Ovary (tissue), 9 donors: ENCODE measurements around the gene GPRC5C. TPM values are rescaled to one million over a fixed set of nuclear protein-coding genes. Genes with fewer than 3 reads are reported as not detected.

Source experiments
- DNase-seq, 5 donors: peaks; one replicate each; pipeline ENCODE4 v3.0.0-alpha.2; 2019 to 2020
- H3K27ac ChIP-seq, 2 donors: fragments of 200-600 bp; one replicate each; pipeline versions ENCODE4 v1.5.1 to v1.8.0; 2019 to 2022
- H3K27me3 ChIP-seq: fragments of 200-600 bp; one replicate; pipeline ENCODE4 v1.8.0; 2022
- H3K36me3 ChIP-seq: fragments of 200-600 bp; sonication (generic); one replicate; pipeline ENCODE4 v1.5.1; 2019
- H3K4me1 ChIP-seq: one replicate; pipeline ENCODE4 v1.8.1; 2013; ENCODE audit warnings: mild to moderate bottlenecking, moderate library complexity; ENCODE audit not compliant: insufficient read depth
- H3K4me3 ChIP-seq: fragments of 200-600 bp; sonication (generic); one replicate; pipeline ENCODE4 v1.5.1; 2017
- H3K9me3 ChIP-seq, 2 donors: fragments of 200-600 bp in 1 of 2; sonication (generic) in 1 of 2; one replicate each; pipeline versions ENCODE4 v1.5.1 to v1.8.1; 2013 to 2019; ENCODE audit warnings: mild to moderate bottlenecking in 1 of 2, moderate library complexity in 1 of 2
- EP300 ChIP-seq: sonication (generic); formaldehyde crosslinking; IDR thresholded peaks from one replicate; pipeline ENCODE4 v1.6.1; 2017; ENCODE audit warnings: antibody characterized with exemption
- POLR2A ChIP-seq: fragments of 450-650 bp; IDR thresholded peaks from one replicate; pipeline ENCODE4 v1.6.1; 2017; ENCODE audit warnings: antibody characterized with exemption, mild to moderate bottlenecking, moderate library complexity
- WGBS, 3 donors: extraction: QIAGEN DNeasy Blood & Tissue Kit in 1 of 3; methylation state at CpG; one replicate each; pipeline versions ENCODE4 v1.1.5 to v1.1.7; 2013 to 2017; 5-methylcytosine and 5-hydroxymethylcytosine counted together
- intact Hi-C, 4 donors: fragments of 100-400 bp; cut with DNase I; formaldehyde crosslinking; loops; one replicate each; pipeline versions ENCODE4 v1.11.0 to v1.15.1; 2022 to 2023
- polyA plus RNA-seq, 2 donors: library from polyadenylated mRNA; stranded (reverse); fragments of 200-250 nt in 1 of 2; fragments of 350-450 nt in 1 of 2; fragmentation: Illumina TruSeq in 1 of 2; extraction: RNeasy Lipid Tissue Mini Kit (QIAGEN cat#74804) in 1 of 2; gene quantifications; one replicate each; pipeline ENCODE4 v1.2.3, GENCODE V29; 2013 to 2014
- total RNA-seq, 7 donors: library from RNA; depleted of rRNA in 2 of 7; stranded (reverse); fragments of >200 nt in 2 of 7; fragmentation: NEBNext Ultra II Directional in 3 of 7; extraction: Animal tissue kit (Norgen Biotek cat#: 25700) in 3 of 7; gene quantifications; one replicate each; pipeline versions ENCODE4 v1.1.0 to v1.2.4, GENCODE V29; 2016 to 2023
- TF ChIP-seq, protein P1 (sequence below), 3 donors: fragments of 450-650 bp in 2 of 3; fragments of 200-600 bp in 1 of 3; IDR thresholded peaks; one replicate each; pipeline versions ENCODE4 v1.5.1 to v1.8.0; 2016 to 2022; ENCODE audit warnings: antibody characterized with exemption in 3 of 3, mild to moderate bottlenecking in 1 of 3
- donor health status: DM: no; HTN: no; CAD: no; lungs with moderate emphysema.
- donor health status: DM: no; HTN: no; CAD: no.
- donor health status: Bipolar disorder and iron deficiency.
- donor health status: DM: yes; HTN: yes; CAD: no.
- donor health status: DM: no; HTN: no; CAD: no.
- donor health status: DM: yes; HTN: yes; CAD: no.

GPRC5C gene
- total and polyA plus RNA-seq, 9 donors = 3.7 to 133 (median 61.8) TPM

GRCh38 chr17:74443516-74444296, 11.8 kb downstream of the GPRC5C start:
- Histone ChIP-seq H3K4me3 (no peak overlapping the region), H3K4me1 (peaks cover 30% of the 10 kb centered on the region), H3K9me3 (no peaks in the 10 kb centered on the region), H3K27me3 (no peaks in the 10 kb centered on the region), H3K36me3 (no peaks in the 10 kb centered on the region), H3K27ac (peak overlapping the region; percentile 49 to 75)
- intact Hi-C loops = no loop called here
- 76 to 79% (median 78%) methylated on average over 8 of the region's 8 CpGs for WGBS, 3 donors
- DNase-seq = peak in 1 of 5 donors; percentile 43
- TF ChIP-seq, protein P1, sequence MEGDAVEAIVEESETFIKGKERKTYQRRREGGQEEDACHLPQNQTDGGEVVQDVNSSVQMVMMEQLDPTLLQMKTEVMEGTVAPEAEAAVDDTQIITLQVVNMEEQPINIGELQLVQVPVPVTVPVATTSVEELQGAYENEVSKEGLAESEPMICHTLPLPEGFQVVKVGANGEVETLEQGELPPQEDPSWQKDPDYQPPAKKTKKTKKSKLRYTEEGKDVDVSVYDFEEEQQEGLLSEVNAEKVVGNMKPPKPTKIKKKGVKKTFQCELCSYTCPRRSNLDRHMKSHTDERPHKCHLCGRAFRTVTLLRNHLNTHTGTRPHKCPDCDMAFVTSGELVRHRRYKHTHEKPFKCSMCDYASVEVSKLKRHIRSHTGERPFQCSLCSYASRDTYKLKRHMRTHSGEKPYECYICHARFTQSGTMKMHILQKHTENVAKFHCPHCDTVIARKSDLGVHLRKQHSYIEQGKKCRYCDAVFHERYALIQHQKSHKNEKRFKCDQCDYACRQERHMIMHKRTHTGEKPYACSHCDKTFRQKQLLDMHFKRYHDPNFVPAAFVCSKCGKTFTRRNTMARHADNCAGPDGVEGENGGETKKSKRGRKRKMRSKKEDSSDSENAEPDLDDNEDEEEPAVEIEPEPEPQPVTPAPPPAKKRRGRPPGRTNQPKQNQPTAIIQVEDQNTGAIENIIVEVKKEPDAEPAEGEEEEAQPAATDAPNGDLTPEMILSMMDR (IDR thresholded peaks at IDR 0.05) = no peak

- Histone ChIP-seq H3K27ac (peak overlapping the region in 1 of 2 donors; percentile 75), H3K4me1 (peaks cover 34% of the 10 kb centered on the region), H3K27me3 (no peaks in the 10 kb centered on the region), H3K4me3 (no peak overlapping the region), H3K9me3 (no peaks in the 10 kb centered on the region), H3K36me3 (no peaks in the 10 kb centered on the region)
- WGBS, 3 donors = 18 to 26% (median 19%) methylated on average over 12 of the region's 12 CpGs
- peak; percentile 73 to 87 (median 76) for DNase-seq
- intact Hi-C loops = no loop called here
- TF ChIP-seq EP300 (no peak), POLR2A (no peak)
- TF ChIP-seq, protein P1 (IDR thresholded peaks at IDR 0.05) = no peak
These were observed 12.5 kb downstream of the GPRC5C start for GRCh38 chr17:74444406-74444805.

DNA sequence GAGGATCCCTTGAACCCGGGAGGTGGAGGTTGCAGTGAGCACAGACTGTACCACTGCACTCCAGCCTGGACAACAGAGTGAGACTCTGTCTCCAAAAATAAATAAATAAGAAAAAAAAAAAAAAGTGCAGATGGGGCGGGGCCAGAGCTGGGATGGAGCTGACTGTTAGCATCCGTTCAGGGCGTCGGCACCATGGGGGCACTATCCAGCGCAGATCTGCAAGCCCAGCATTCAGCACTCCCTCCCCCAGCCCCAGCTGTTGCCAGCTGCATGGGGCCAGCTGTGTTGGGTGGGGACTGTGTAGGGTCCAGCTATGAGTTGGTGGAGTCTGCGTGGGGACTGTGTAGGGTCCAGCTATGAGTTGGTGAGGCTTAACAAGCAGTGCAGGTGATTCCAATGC, 13.3 kb downstream of the GPRC5C start:
- Histone ChIP-seq H3K4me3 (no peak overlapping the region), H3K27me3 (no peaks in the 10 kb centered on the region), H3K9me3 (no peaks in the 10 kb centered on the region), H3K4me1 (peaks cover 41% of the 10 kb centered on the region), H3K27ac (peak overlapping the region in 1 of 2 donors; percentile 75), H3K36me3 (no peaks in the 10 kb centered on the region)
- TF ChIP-seq POLR2A = no peak
- TF ChIP-seq EP300 = no peak
- TF ChIP-seq, protein P1 (IDR thresholded peaks at IDR 0.05) = no peak
- intact Hi-C loops = no loop called here
- DNase-seq = no peak
- 83 to 88% (median 85%) methylated on average over 7 of the region's 7 CpGs for WGBS, 3 donors

DNA sequence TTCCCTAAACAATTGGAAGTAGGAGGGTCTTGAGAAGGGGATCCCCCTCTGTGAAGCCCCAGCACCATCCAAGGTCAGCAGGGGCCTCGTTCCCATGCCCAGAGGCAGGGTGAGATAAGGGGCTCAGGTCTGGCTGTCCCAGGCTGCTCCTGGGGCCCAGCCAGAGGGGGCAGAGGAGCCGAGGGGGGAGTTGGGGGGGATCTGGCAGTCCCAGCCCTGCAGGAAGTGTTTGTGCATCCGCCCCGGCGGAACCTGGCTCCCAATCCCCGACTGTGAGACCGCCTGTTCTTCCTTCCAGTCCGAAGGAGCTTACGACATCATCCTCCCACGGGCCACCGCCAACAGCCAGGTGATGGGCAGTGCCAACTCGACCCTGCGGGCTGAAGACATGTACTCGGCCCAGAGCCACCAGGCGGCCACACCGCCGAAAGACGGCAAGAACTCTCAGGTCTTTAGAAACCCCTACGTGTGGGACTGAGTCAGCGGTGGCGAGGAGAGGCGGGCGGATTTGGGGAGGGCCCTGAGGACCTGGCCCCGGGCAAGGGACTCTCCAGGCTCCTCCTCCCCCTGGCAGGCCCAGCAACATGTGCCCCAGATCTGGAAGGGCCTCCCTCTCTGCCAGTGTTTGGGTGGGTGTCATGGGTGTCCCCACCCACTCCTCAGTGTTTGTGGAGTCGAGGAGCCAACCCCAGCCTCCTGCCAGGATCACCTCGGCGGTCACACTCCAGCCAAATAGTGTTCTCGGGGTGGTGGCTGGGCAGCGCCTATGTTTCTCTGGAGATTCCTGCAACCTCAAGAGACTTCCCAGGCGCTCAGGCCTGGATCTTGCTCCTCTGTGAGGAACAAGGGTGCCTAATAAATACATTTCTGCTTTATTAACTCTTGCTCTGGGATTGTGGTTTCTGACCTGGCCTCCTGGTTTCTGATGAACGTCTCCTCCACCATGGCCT, 14.9 kb downstream of the GPRC5C start:
- peak; percentile 68 to 83 (median 73) for DNase-seq
- no peak overlapping the region for H3K4me3 ChIP-seq
- no peaks in the 10 kb centered on the region for H3K27me3 ChIP-seq
- 56 to 68% (median 62%) methylated on average over 31 of the region's 31 CpGs for WGBS, 3 donors
- no peaks in the 10 kb centered on the region for H3K9me3 ChIP-seq
- H3K27ac ChIP-seq = peak overlapping the region; percentile 48 to 62
- intact Hi-C loops = no loop called here
- no peaks in the 10 kb centered on the region for H3K36me3 ChIP-seq
- peaks cover 41% of the 10 kb centered on the region for H3K4me1 ChIP-seq
- TF ChIP-seq POLR2A (no peak), EP300 (no peak)
- TF ChIP-seq, protein P1 (IDR thresholded peaks at IDR 0.05) = no peak
